AG04450 (cell line): Measurements from ENCODE around the gene TAF8. TPM values are rescaled to one million over a fixed set of nuclear protein-coding genes. Genes with fewer than 3 reads are reported as not detected.

Experiments used
- CTCF ChIA-PET: fragments of 300-600, 350-600 bp; formaldehyde crosslinking; extraction: SDS; loops from one replicate; lab custom pipeline; 2022; ENCODE audit warnings: antibody characterized with exemption, inconsistent platforms; lab: Charles Lee
- POLR2A ChIA-PET: fragments of 350-600 bp; formaldehyde crosslinking; extraction: SDS; loops from one replicate; lab custom pipeline; 2021; ENCODE audit warnings: antibody characterized with exemption, inconsistent platforms; lab: Yijun Ruan, JAX
- DNase-seq: peaks from one replicate; pipeline ENCODE4 v3.0.0-alpha.2; 2011; ENCODE audit warnings: low read depth, low spot score
- H3K27ac ChIP-seq: one replicate; pipeline ENCODE4 v1.5.1; 2012; ENCODE audit warnings: low read depth, low read length, control low read depth
- H3K27me3 ChIP-seq: one replicate; pipeline ENCODE4 v1.6.0; 2012; ENCODE audit warnings: low read length; ENCODE audit not compliant: control insufficient read depth, insufficient read depth
- H3K4me3 ChIP-seq: 2 replicates; pipeline ENCODE4 v1.5.1; 2011; ENCODE audit warnings: mild to moderate bottlenecking, low read depth, low read length, control low read depth
- H3K9me3 ChIP-seq: 2 replicates; pipeline ENCODE4 v1.5.1; 2012; ENCODE audit warnings: low read length; ENCODE audit not compliant: control insufficient read depth, insufficient read depth
- polyA plus RNA-seq: library from polyadenylated mRNA; depleted of rRNA; stranded (reverse); fragments of >200 nt; gene quantifications from 2 replicates; pipeline ENCODE4 v1.2.3, GENCODE V29; 2011
- TF ChIP-seq, protein P1 (sequence below): IDR thresholded peaks from 2 replicates; pipeline ENCODE4 v1.5.1; 2011; ENCODE audit warnings: low read depth, low read length, control low read depth, inconsistent platforms

The TAF8 gene
- polyA plus RNA-seq, 1 experiment: 14.6 TPM

GRCh38 chr6:42128460-42129359 is 78.4 kb downstream of the TAF8 start:
- CTCF ChIA-PET: interaction anchor here (0.6 to 1.3 kb wide), 3 partner anchors 46 to 86 kb away, joined by 3 read pairs; no protein-coding TSS in a partner anchor
- Histone ChIP-seq H3K4me3 (no peak overlapping the region), H3K27ac (no peak overlapping the region), H3K27me3 (no peaks in the 10 kb centered on the region), H3K9me3 (no peaks in the 10 kb centered on the region)
- TF ChIP-seq, protein P1, sequence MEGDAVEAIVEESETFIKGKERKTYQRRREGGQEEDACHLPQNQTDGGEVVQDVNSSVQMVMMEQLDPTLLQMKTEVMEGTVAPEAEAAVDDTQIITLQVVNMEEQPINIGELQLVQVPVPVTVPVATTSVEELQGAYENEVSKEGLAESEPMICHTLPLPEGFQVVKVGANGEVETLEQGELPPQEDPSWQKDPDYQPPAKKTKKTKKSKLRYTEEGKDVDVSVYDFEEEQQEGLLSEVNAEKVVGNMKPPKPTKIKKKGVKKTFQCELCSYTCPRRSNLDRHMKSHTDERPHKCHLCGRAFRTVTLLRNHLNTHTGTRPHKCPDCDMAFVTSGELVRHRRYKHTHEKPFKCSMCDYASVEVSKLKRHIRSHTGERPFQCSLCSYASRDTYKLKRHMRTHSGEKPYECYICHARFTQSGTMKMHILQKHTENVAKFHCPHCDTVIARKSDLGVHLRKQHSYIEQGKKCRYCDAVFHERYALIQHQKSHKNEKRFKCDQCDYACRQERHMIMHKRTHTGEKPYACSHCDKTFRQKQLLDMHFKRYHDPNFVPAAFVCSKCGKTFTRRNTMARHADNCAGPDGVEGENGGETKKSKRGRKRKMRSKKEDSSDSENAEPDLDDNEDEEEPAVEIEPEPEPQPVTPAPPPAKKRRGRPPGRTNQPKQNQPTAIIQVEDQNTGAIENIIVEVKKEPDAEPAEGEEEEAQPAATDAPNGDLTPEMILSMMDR: no peak
- POLR2A ChIA-PET: no interaction called here
- no peak for DNase-seq

DNA sequence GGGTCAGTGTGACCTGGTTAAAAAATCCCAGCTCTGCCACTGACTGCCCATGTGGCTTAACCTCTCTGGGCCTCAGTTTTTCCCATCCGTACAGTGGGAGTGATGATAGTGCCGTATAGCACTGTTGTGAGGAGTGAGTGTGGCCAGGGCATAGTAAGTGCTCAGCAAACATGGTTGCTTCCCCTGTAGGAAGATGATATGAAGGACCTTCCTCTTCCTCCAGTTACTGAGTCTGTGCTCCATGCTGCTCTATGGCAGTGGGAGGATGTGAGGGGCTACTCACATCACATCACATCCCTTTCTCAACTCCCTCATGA is 79.0 kb downstream of the TAF8 start:
- ChIA-PET CTCF (interaction anchor here (0.6 kb wide), 1 partner anchor 65 kb away, joined by 3 read pairs; no protein-coding TSS in a partner anchor), POLR2A (no interaction called here)
- Histone ChIP-seq H3K27ac (no peak overlapping the region), H3K9me3 (no peaks in the 10 kb centered on the region), H3K4me3 (no peak overlapping the region), H3K27me3 (no peaks in the 10 kb centered on the region)
- DNase-seq: no peak
- TF ChIP-seq, protein P1: no peak

GRCh38 chr6:42131531-42131930 is 81.2 kb downstream of the TAF8 start:
- H3K27me3 ChIP-seq: no peaks in the 10 kb centered on the region
- ChIA-PET CTCF (interaction anchor here (1.0 to 1.6 kb wide), 2 partner anchors 14 to 28 kb away, joined by 7 read pairs; no protein-coding TSS in a partner anchor), POLR2A (no interaction called here)
- H3K27ac ChIP-seq: peak overlapping the region; percentile 93
- TF ChIP-seq, protein P1: no peak
- peak; percentile 44 for DNase-seq
- no peaks in the 10 kb centered on the region for H3K9me3 ChIP-seq
- H3K4me3 ChIP-seq: no peak overlapping the region

- H3K27me3 ChIP-seq: no peaks in the 10 kb centered on the region
- POLR2A ChIA-PET: no interaction called here
Measured at GRCh38 chr6:42133926-42134325, 83.6 kb downstream of the TAF8 start.

More at GRCh38 chr6:42133926-42134325, 83.6 kb downstream of the TAF8 start:
- no peaks in the 10 kb centered on the region for H3K9me3 ChIP-seq
- no peak for DNase-seq
- TF ChIP-seq, protein P1: no peak
- CTCF ChIA-PET: no interaction called here
- no peak overlapping the region for H3K4me3 ChIP-seq
- no peak overlapping the region for H3K27ac ChIP-seq
